Measurements from ENCODE around the gene CTNNA1.
"Not testable (repeated sequence)": the region's sequence is repeated elsewhere in the genome, so short reads cannot be mapped to it uniquely, and the experiment has no call there.

The CTNNA1 gene

GRCh38 chr5:138762110-138762509 is 8.9 kb downstream of the CTNNA1 start:
- ChIA-PET POLR2A (no interaction called here), CTCF (interaction anchor here (1.2 kb wide), 1 partner anchor 29 kb away, joined by 3 read pairs; no protein-coding TSS in a partner anchor)
- DNase-seq (ENCODE audit: extremely low spot score): no peak
- no peak for TF ChIP-seq CTCF (IDR thresholded peaks at IDR 0.05; ENCODE audit: control extremely low read depth, extremely low read depth, low read depth, missing control alignments)

GRCh38 chr5:138763037-138763778 is 10.0 kb downstream of the CTNNA1 start:
- TF ChIP-seq CTCF (IDR thresholded peaks at IDR 0.05; ENCODE audit: control extremely low read depth, extremely low read depth, low read depth, missing control alignments): no peak
- ChIA-PET POLR2A (interaction anchor here (0.6 kb wide), 2 partner anchors 16 to 377 kb away, joined by 3 to 4 read pairs; no protein-coding TSS in a partner anchor), CTCF (interaction anchor here (1.0 kb wide), 2 partner anchors 10 to 27 kb away, joined by 3 read pairs; no protein-coding TSS in a partner anchor)
- DNase-seq (ENCODE audit: extremely low spot score): no peak

- no peak for DNase-seq (ENCODE audit: extremely low spot score)
- ChIA-PET POLR2A (no interaction called here), CTCF (interaction anchor here (1.1 kb wide), 1 partner anchor 20 kb away, joined by 4 read pairs; no protein-coding TSS in a partner anchor)
- no peak for TF ChIP-seq CTCF (IDR thresholded peaks at IDR 0.05; ENCODE audit: control extremely low read depth, extremely low read depth, low read depth, missing control alignments)
Observed at GRCh38 chr5:138770291-138770690, 17.1 kb downstream of the CTNNA1 start.

GRCh38 chr5:138770977-138771376 is 17.8 kb downstream of the CTNNA1 start:
- CTCF ChIA-PET: interaction anchor here (1.1 to 4.0 kb wide), 2 partner anchors 18 to 19 kb away, joined by 4 to 29 read pairs; no protein-coding TSS in a partner anchor
- DNase-seq (ENCODE audit: extremely low spot score): no peak
- no peak for TF ChIP-seq CTCF (IDR thresholded peaks at IDR 0.05; ENCODE audit: control extremely low read depth, extremely low read depth, low read depth, missing control alignments)
- POLR2A ChIA-PET: no interaction called here

GRCh38 chr5:138772986-138773594 is 19.9 kb downstream of the CTNNA1 start:
- no peak for DNase-seq (ENCODE audit: extremely low spot score)
- TF ChIP-seq CTCF (IDR thresholded peaks at IDR 0.05; ENCODE audit: control extremely low read depth, extremely low read depth, low read depth, missing control alignments): no peak
- ChIA-PET CTCF (interaction anchor here (1.0 to 4.0 kb wide), 7 partner anchors 10 to 52 kb away, joined by 3 to 29 read pairs (median 3); no protein-coding TSS in a partner anchor), POLR2A (no interaction called here)

- DNase-seq (ENCODE audit: extremely low spot score); POLR2A ChIA-PET: not testable (repeated sequence)
- CTCF ChIA-PET: interaction anchor here (1.1 to 4.0 kb wide), 4 partner anchors 16 to 51 kb away, joined by 3 to 29 read pairs (median 6); no protein-coding TSS in a partner anchor
Observed at GRCh38 chr5:138773624-138774023, 20.4 kb downstream of the CTNNA1 start.

GRCh38 chr5:138775034-138775433 is 21.8 kb downstream of the CTNNA1 start:
- no peak for TF ChIP-seq CTCF (IDR thresholded peaks at IDR 0.05; ENCODE audit: control extremely low read depth, extremely low read depth, low read depth, missing control alignments)
- CTCF ChIA-PET: interaction anchor here (0.8 to 1.0 kb wide), 2 partner anchors 15 to 17 kb away, joined by 3 read pairs; no protein-coding TSS in a partner anchor
- DNase-seq (ENCODE audit: extremely low spot score): peak; percentile 27
- POLR2A ChIA-PET: no interaction called here

Measured in GM10248 (cell line).